Islet precursor cell (in vitro differentiated cells): ENCODE results near the gene SLCO3A1.

Source experiments
- DNase-seq: peaks from one replicate; pipeline ENCODE4 v3.0.0-alpha.2; 2018

Gene SLCO3A1

GRCh38 chr15:91973481-91973880, 120.0 kb downstream of the SLCO3A1 start:
- no peak for DNase-seq

GRCh38 chr15:91974321-91974720, 120.8 kb downstream of the SLCO3A1 start:
- no peak for DNase-seq

GRCh38 chr15:91975241-91975978, 121.9 kb downstream of the SLCO3A1 start:
- DNase-seq, result no peak

- no peak for DNase-seq
Measured at GRCh38 chr15:91976966-91977365, 123.5 kb downstream of the SLCO3A1 start.

GRCh38 chr15:91980502-91981267, 127.2 kb downstream of the SLCO3A1 start:
- no peak for DNase-seq

GRCh38 chr15:91981821-91982800, 128.6 kb downstream of the SLCO3A1 start:
- DNase-seq, result no peak

- DNase-seq, result peak; percentile 26
Measured at GRCh38 chr15:91983729-91984340, 130.3 kb downstream of the SLCO3A1 start.

- DNase-seq, result peak; percentile 7
Measured at GRCh38 chr15:91985297-91985696, 131.8 kb downstream of the SLCO3A1 start.

GRCh38 chr15:91988071-91988470, 134.6 kb downstream of the SLCO3A1 start:
- no peak for DNase-seq

GRCh38 chr15:91988655-91989054, 135.1 kb downstream of the SLCO3A1 start:
- DNase-seq, result no peak

GRCh38 chr15:91989821-91990220, 136.3 kb downstream of the SLCO3A1 start:
- no peak for DNase-seq

GRCh38 chr15:91992945-91993344, 139.4 kb downstream of the SLCO3A1 start:
- DNase-seq, result no peak

- no peak for DNase-seq
Measured at GRCh38 chr15:91995146-91995545, 141.6 kb downstream of the SLCO3A1 start.

GRCh38 chr15:91997163-91997562, 143.7 kb downstream of the SLCO3A1 start:
- no peak for DNase-seq

GRCh38 chr15:92000709-92001108, 147.2 kb downstream of the SLCO3A1 start:
- DNase-seq, result no peak

- no peak for DNase-seq
Measured at GRCh38 chr15:92001307-92001706, 147.8 kb downstream of the SLCO3A1 start.

GRCh38 chr15:92002666-92003065, 149.2 kb downstream of the SLCO3A1 start:
- DNase-seq, result no peak

GRCh38 chr15:92003515-92004067, 150.1 kb downstream of the SLCO3A1 start:
- no peak for DNase-seq

GRCh38 chr15:92005154-92005553, 151.6 kb downstream of the SLCO3A1 start:
- DNase-seq, result no peak

- no peak for DNase-seq
Measured at GRCh38 chr15:92006186-92007028, 152.9 kb downstream of the SLCO3A1 start.

- DNase-seq, result no peak
Measured at GRCh38 chr15:92009162-92009561, 155.7 kb downstream of the SLCO3A1 start.
